H9 (cell line): ENCODE measurements around the gene ZC3H18. TPM values are rescaled to one million over a fixed set of nuclear protein-coding genes. Genes with fewer than 3 reads are reported as not detected.

ENCODE experiments used
- DNase-seq: peaks from one replicate; pipeline ENCODE4 v3.0.0-alpha.2; 2017
- H2AFZ ChIP-seq: one replicate; pipeline ENCODE4 v1.6.1; 2013; ENCODE audit warnings: mild to moderate bottlenecking, low read length, control low read depth, moderate library complexity
- H2AK5ac ChIP-seq: 2 replicates; pipeline ENCODE4 v1.6.1; 2013; ENCODE audit warnings: low read length, control low read depth, mixed read lengths; ENCODE audit not compliant: insufficient read length
- H2BK120ac ChIP-seq: one replicate; pipeline ENCODE4 v1.6.1; 2013; ENCODE audit warnings: low read depth, mild to moderate bottlenecking, low read length, control low read depth, inconsistent platforms; ENCODE audit not compliant: poor library complexity, severe bottlenecking
- H2BK12ac ChIP-seq: 2 replicates; pipeline ENCODE4 v1.6.1; 2013; ENCODE audit warnings: low read length, control low read depth, mixed read lengths, low read depth; ENCODE audit not compliant: insufficient read length
- H2BK15ac ChIP-seq: 2 replicates; pipeline ENCODE4 v1.6.1; 2013; ENCODE audit warnings: low read depth, low read length, control low read depth
- H2BK20ac ChIP-seq: one replicate; pipeline ENCODE4 v1.6.1; 2013; ENCODE audit warnings: low read depth, mild to moderate bottlenecking, low read length, control low read depth, inconsistent platforms; ENCODE audit not compliant: poor library complexity, severe bottlenecking
- H2BK5ac ChIP-seq: 2 replicates; pipeline ENCODE4 v1.6.1; 2013; ENCODE audit warnings: low read length, control low read depth, mixed read lengths; ENCODE audit not compliant: insufficient read length
- H3K14ac ChIP-seq: 2 replicates; pipeline ENCODE4 v1.6.1; 2013; ENCODE audit warnings: low read length, control low read depth; ENCODE audit not compliant: insufficient read depth
- H3K18ac ChIP-seq: 2 replicates; pipeline ENCODE4 v1.6.1; 2013; ENCODE audit warnings: low read depth, mild to moderate bottlenecking, mixed read lengths, low read length, control low read depth; ENCODE audit not compliant: insufficient read length
- H3K23ac ChIP-seq: 2 replicates; pipeline ENCODE4 v1.6.1; 2013; ENCODE audit warnings: low read length, control low read depth, mixed read lengths, low read depth; ENCODE audit not compliant: insufficient read length
- H3K23me2 ChIP-seq: 2 replicates; pipeline ENCODE4 v1.6.1; 2013; ENCODE audit warnings: low read depth, mild to moderate bottlenecking, mixed read lengths, low read length, control low read depth; ENCODE audit not compliant: insufficient read length, poor library complexity, severe bottlenecking
- H3K27ac ChIP-seq: 2 replicates; pipeline ENCODE4 v1.5.1; 2013; ENCODE audit warnings: low read length, control low read depth, mixed read lengths, low read depth; ENCODE audit not compliant: insufficient read length
- H3K27me3 ChIP-seq: 2 replicates; pipeline ENCODE4 v1.6.1; 2013; ENCODE audit warnings: low read length, control low read depth, inconsistent platforms; ENCODE audit not compliant: insufficient read depth
- H3K4ac ChIP-seq: 2 replicates; pipeline ENCODE4 v1.6.1; 2013; ENCODE audit warnings: low read depth, mild to moderate bottlenecking, control low read depth, inconsistent platforms, low read length, moderate library complexity
- H3K4me1 ChIP-seq: 2 replicates; pipeline ENCODE4 v1.6.1; 2013; ENCODE audit warnings: low read length, control low read depth, inconsistent platforms; ENCODE audit not compliant: insufficient read depth
- H3K4me2 ChIP-seq: 2 replicates; pipeline ENCODE4 v1.6.1; 2013; ENCODE audit warnings: low read length, control low read depth, mixed read lengths; ENCODE audit not compliant: insufficient read length, insufficient read depth
- H3K56ac ChIP-seq: 2 replicates; pipeline ENCODE4 v1.6.1; 2013; ENCODE audit warnings: low read depth, mild to moderate bottlenecking, mixed read lengths, low read length, control low read depth; ENCODE audit not compliant: insufficient read length
- H3K79me1 ChIP-seq: 2 replicates; pipeline ENCODE4 v1.6.1; 2013; ENCODE audit warnings: low read depth, mild to moderate bottlenecking, moderate library complexity, low read length, control low read depth, inconsistent platforms; ENCODE audit not compliant: insufficient read depth, poor library complexity, severe bottlenecking
- H3K79me2 ChIP-seq: 2 replicates; pipeline ENCODE4 v1.6.1; 2013; ENCODE audit warnings: low read length, control low read depth, inconsistent platforms; ENCODE audit not compliant: insufficient read depth
- H3K9ac ChIP-seq: 2 replicates; pipeline ENCODE4 v1.6.1; 2013; ENCODE audit warnings: low read length, control low read depth, mixed read lengths; ENCODE audit not compliant: insufficient read length; ENCODE audit errors: extremely low read depth
- H3K9me3 ChIP-seq: one replicate; pipeline ENCODE4 v1.6.1; 2013; ENCODE audit warnings: low read depth, low read length, inconsistent platforms; ENCODE audit not compliant: control insufficient read depth
- H3T11ph ChIP-seq: one replicate; pipeline ENCODE4 v1.6.1; 2013; ENCODE audit warnings: mild to moderate bottlenecking, low read length, control low read depth, inconsistent platforms
- H4K20me1 ChIP-seq: one replicate; pipeline ENCODE4 v1.6.1; 2013; ENCODE audit not compliant: control insufficient read depth, insufficient read length, insufficient read depth
- H4K5ac ChIP-seq: 2 replicates; pipeline ENCODE4 v1.6.1; 2013; ENCODE audit warnings: low read depth, mild to moderate bottlenecking, mixed read lengths, low read length, control low read depth; ENCODE audit not compliant: insufficient read length
- H4K8ac ChIP-seq: replicated peaks from 2 replicates; pipeline ENCODE4 v1.6.1; 2013; ENCODE audit warnings: low read length, control low read depth, mixed read lengths, low read depth; ENCODE audit not compliant: insufficient read length
- H4K91ac ChIP-seq: 2 replicates; pipeline ENCODE4 v1.6.1; 2013; ENCODE audit warnings: low read depth, mild to moderate bottlenecking, moderate library complexity, mixed read lengths, low read length, control low read depth; ENCODE audit not compliant: insufficient read length
- H3K27ac Mint-ChIP-seq, 3 experiments: 2 replicates in 2 of 3; 3 replicates in 1 of 3; pipeline ENCODE4 v1.8.0; 2020 to 2021; ENCODE audit warnings: mixed read lengths in 3 of 3, mild to moderate bottlenecking in 1 of 3, moderate library complexity in 1 of 3
- H3K27me3 Mint-ChIP-seq: 2 replicates; pipeline ENCODE4 v1.8.0; 2021; ENCODE audit warnings: low read depth, mild to moderate bottlenecking, moderate library complexity, mixed read lengths
- H3K36me3 Mint-ChIP-seq, 3 experiments: 2 replicates in 2 of 3; 3 replicates in 1 of 3; pipeline ENCODE4 v1.8.0; 2020 to 2021; ENCODE audit warnings: low read depth in 3 of 3, mixed read lengths in 3 of 3; ENCODE audit not compliant: insufficient read depth in 1 of 3
- H3K4me1 Mint-ChIP-seq, 2 experiments: 2 replicates each; pipeline ENCODE4 v1.8.0; 2020; ENCODE audit warnings: mixed read lengths in 2 of 2
- H3K4me3 Mint-ChIP-seq, 2 experiments: 2 replicates in 1 of 2; 3 replicates in 1 of 2; pipeline ENCODE4 v1.8.0; 2020 to 2021; ENCODE audit warnings: mild to moderate bottlenecking in 2 of 2, mixed read lengths in 2 of 2, moderate library complexity in 1 of 2
- H3K9me3 Mint-ChIP-seq, 2 experiments: 2 replicates in 1 of 2; 3 replicates in 1 of 2; pipeline ENCODE4 v1.8.0; 2020; ENCODE audit warnings: mild to moderate bottlenecking in 2 of 2, mixed read lengths in 2 of 2, moderate library complexity in 1 of 2
- WGBS: extraction: QIAGEN DNeasy Blood & Tissue Kit; methylation state at CpG from one replicate; pipeline ENCODE4 v1.1.7; 2013; ENCODE audit warnings: missing lambda C conversion rate, low lambda C conversion rate, mixed read lengths; ENCODE audit not compliant: insufficient read length; ENCODE audit errors: extremely low coverage; 5-methylcytosine and 5-hydroxymethylcytosine counted together
- total RNA-seq: library from RNA; stranded (reverse); gene quantifications from 2 replicates; pipeline ENCODE4 v1.2.1, GENCODE V29; 2021
- TF ChIP-seq, protein P1 (sequence below): fragments of 200-600 bp; sonication (generic); conservative IDR thresholded peaks from 3 replicates; pipeline ENCODE4 v1.8.0; 2021; ENCODE audit warnings: antibody characterized with exemption, mild to moderate bottlenecking

ZC3H18 gene
- total RNA-seq, 1 experiment from 2014 or later, result 69.7 TPM

DNA sequence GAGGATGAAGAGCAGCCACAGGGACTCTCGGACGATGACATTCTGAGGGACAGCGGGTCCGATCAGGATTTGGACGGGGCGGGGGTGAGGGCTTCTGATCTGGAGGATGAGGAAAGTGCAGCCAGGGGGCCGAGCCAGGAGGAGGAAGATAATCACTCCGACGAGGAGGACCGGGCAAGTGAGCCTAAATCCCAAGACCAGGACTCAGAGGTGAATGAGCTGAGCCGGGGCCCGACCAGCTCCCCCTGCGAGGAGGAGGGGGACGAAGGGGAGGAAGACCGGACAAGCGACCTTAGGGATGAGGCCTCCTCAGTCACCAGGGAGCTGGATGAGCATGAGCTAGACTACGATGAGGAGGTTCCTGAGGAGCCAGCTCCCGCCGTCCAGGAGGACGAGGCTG is 7.0 kb downstream of the ZC3H18 start:
- peaks cover 18 to 75% (median 74%) of the 10 kb centered on the region in 3 experiments; a peak in 6 of 7 replicates for H3K36me3 Mint-ChIP-seq
- H3K9me3 Mint-ChIP-seq, result no peaks in the 10 kb centered on the region
- H3K27me3 ChIP-seq, result no peaks in the 10 kb centered on the region
- WGBS, result no CpG with 5 or more reads among the region's 20 CpGs
- no peak overlapping the region for H3T11ph ChIP-seq
- no peak for DNase-seq
- H2AK5ac ChIP-seq, result no peak overlapping the region
- H3K23me2 ChIP-seq, result no peaks in the 10 kb centered on the region
- H3K27me3 Mint-ChIP-seq, result no peaks in the 10 kb centered on the region
- no peak overlapping the region for H3K4me2 ChIP-seq
- H3K18ac ChIP-seq, result no peak overlapping the region
- no peak overlapping the region for H4K91ac ChIP-seq
- no peak overlapping the region for H2BK12ac ChIP-seq
- no peak overlapping the region for H2BK15ac ChIP-seq
- H4K8ac ChIP-seq, result no peak overlapping the region
- no peaks in the 10 kb centered on the region for H3K4me1 ChIP-seq
- no peaks in the 10 kb centered on the region for H3K9me3 ChIP-seq
- H2BK5ac ChIP-seq, result no peak overlapping the region
- no peak overlapping the region for H3K27ac Mint-ChIP-seq
- TF ChIP-seq, protein P1, sequence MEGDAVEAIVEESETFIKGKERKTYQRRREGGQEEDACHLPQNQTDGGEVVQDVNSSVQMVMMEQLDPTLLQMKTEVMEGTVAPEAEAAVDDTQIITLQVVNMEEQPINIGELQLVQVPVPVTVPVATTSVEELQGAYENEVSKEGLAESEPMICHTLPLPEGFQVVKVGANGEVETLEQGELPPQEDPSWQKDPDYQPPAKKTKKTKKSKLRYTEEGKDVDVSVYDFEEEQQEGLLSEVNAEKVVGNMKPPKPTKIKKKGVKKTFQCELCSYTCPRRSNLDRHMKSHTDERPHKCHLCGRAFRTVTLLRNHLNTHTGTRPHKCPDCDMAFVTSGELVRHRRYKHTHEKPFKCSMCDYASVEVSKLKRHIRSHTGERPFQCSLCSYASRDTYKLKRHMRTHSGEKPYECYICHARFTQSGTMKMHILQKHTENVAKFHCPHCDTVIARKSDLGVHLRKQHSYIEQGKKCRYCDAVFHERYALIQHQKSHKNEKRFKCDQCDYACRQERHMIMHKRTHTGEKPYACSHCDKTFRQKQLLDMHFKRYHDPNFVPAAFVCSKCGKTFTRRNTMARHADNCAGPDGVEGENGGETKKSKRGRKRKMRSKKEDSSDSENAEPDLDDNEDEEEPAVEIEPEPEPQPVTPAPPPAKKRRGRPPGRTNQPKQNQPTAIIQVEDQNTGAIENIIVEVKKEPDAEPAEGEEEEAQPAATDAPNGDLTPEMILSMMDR, result no peak
- H3K56ac ChIP-seq, result no peak overlapping the region
- no peak overlapping the region for H3K4ac ChIP-seq
- H3K27ac ChIP-seq, result no peak overlapping the region
- peaks cover 22% of the 10 kb centered on the region for H3K79me1 ChIP-seq
- H4K5ac ChIP-seq, result no peak overlapping the region
- H3K4me3 Mint-ChIP-seq, result no peak overlapping the region
- no peak overlapping the region for H2BK120ac ChIP-seq
- no peak overlapping the region for H2AFZ ChIP-seq
- H2BK20ac ChIP-seq, result no peak overlapping the region
- peaks cover 18% of the 10 kb centered on the region; the same call in 1 of the 2 replicates for H3K79me2 ChIP-seq
- H4K20me1 ChIP-seq, result no peaks in the 10 kb centered on the region
- no peak overlapping the region for H3K23ac ChIP-seq
- H3K4me1 Mint-ChIP-seq, result peaks cover 2% of the 10 kb centered on the region in 2 experiments; a peak in 3 of 4 replicates
- H3K9ac ChIP-seq, result no peak overlapping the region
- no peak overlapping the region for H3K14ac ChIP-seq
